SK-N-SH (cell line): Measurements from ENCODE around the gene MOB2.

Source experiments
- CTCF ChIP-seq: fragments of 200-600 bp; sonication (generic); IDR thresholded peaks from 2 replicates; pipeline ENCODE4 v1.6.1; 2017; ENCODE audit warnings: antibody characterized with exemption, mild to moderate bottlenecking, moderate library complexity
- FOSL2 ChIP-seq: IDR thresholded peaks from 2 replicates; pipeline ENCODE4 v1.4.0; 2012; ENCODE audit warnings: low read depth, mild to moderate bottlenecking, moderate library complexity, borderline replicate concordance
- GABPA ChIP-seq: IDR thresholded peaks from 2 replicates; pipeline ENCODE4 v1.4.0; 2012; ENCODE audit warnings: low read depth, mild to moderate bottlenecking
- GATA2 ChIP-seq: sonication (generic); formaldehyde crosslinking; IDR thresholded peaks from 2 replicates; pipeline ENCODE4 v1.5.0; 2020; ENCODE audit warnings: mild to moderate bottlenecking, missing genetic modification reagents
- MAX ChIP-seq: IDR thresholded peaks from 2 replicates; pipeline ENCODE4 v1.4.0; 2012; ENCODE audit warnings: low read depth
- MEF2A ChIP-seq: IDR thresholded peaks from 2 replicates; pipeline ENCODE4 v1.4.0; 2012; ENCODE audit warnings: low read depth, borderline replicate concordance
- POLR2AphosphoS5 ChIP-seq: IDR thresholded peaks from 2 replicates; pipeline ENCODE4 v1.6.1; 2012; ENCODE audit warnings: low read depth, low read length
- RXRA ChIP-seq: IDR thresholded peaks from 2 replicates; pipeline ENCODE4 v1.4.0; 2012; ENCODE audit warnings: low read depth, mild to moderate bottlenecking, borderline replicate concordance

GRCh38 chr11:1518301-1518700, 31.7 kb upstream of the MOB2 start:
- TF ChIP-seq CTCF (no peak), GABPA (no peak), RXRA (no peak), POLR2AphosphoS5 (no peak), MEF2A (no peak), FOSL2 (no peak), GATA2 (CRISPR knock-in tag) (no peak), MAX (no peak)
